Fibroblast of skin of abdomen (primary cell): Measurements from ENCODE around the gene ADGRG3.
"Not testable (repeated sequence)": the region's sequence is repeated elsewhere in the genome, so short reads cannot be mapped to it uniquely, and the experiment has no call there.

Experiments
- DNase-seq: peaks from one replicate; pipeline ENCODE4 v3.0.0-alpha.2; 2013

Gene ADGRG3

GRCh38 chr16:57697896-57698537 lies 29.9 kb downstream of the ADGRG3 start:
- no peak for DNase-seq

GRCh38 chr16:57698812-57699405 lies 30.8 kb downstream of the ADGRG3 start:
- DNase-seq, result no peak

- DNase-seq, result no peak
Observed at GRCh38 chr16:57699481-57699880, 31.4 kb downstream of the ADGRG3 start.

GRCh38 chr16:57699899-57700298 lies 31.8 kb downstream of the ADGRG3 start:
- DNase-seq, result no peak

- DNase-seq, result no peak
Observed at GRCh38 chr16:57700781-57701551, 32.9 kb downstream of the ADGRG3 start.

- DNase-seq, result no peak
Observed at GRCh38 chr16:57701759-57702371, 33.8 kb downstream of the ADGRG3 start.

- DNase-seq, result no peak
Observed at GRCh38 chr16:57703416-57704010, 35.4 kb downstream of the ADGRG3 start.

GRCh38 chr16:57704011-57704904 lies 36.2 kb downstream of the ADGRG3 start:
- DNase-seq, result no peak

- DNase-seq, result no peak
Observed at GRCh38 chr16:57704905-57705852, 37.1 kb downstream of the ADGRG3 start.

- no peak for DNase-seq
Observed at GRCh38 chr16:57706717-57707116, 38.6 kb downstream of the ADGRG3 start.

GRCh38 chr16:57707331-57707730 lies 39.2 kb downstream of the ADGRG3 start:
- no peak for DNase-seq

GRCh38 chr16:57708168-57708567 lies 40.1 kb downstream of the ADGRG3 start:
- no peak for DNase-seq

- no peak for DNase-seq
Observed at GRCh38 chr16:57709663-57710062, 41.6 kb downstream of the ADGRG3 start.

- DNase-seq, result no peak
Observed at GRCh38 chr16:57711346-57711745, 43.2 kb downstream of the ADGRG3 start.

GRCh38 chr16:57711993-57712392 lies 43.9 kb downstream of the ADGRG3 start:
- no peak for DNase-seq

GRCh38 chr16:57712569-57712968 lies 44.5 kb downstream of the ADGRG3 start:
- DNase-seq, result not testable (repeated sequence)

- no peak for DNase-seq
Observed at GRCh38 chr16:57713596-57713995, 45.5 kb downstream of the ADGRG3 start.

GRCh38 chr16:57714047-57714446 lies 45.9 kb downstream of the ADGRG3 start:
- no peak for DNase-seq

GRCh38 chr16:57720142-57720575 lies 52.1 kb downstream of the ADGRG3 start:
- peak; percentile 33 for DNase-seq

GRCh38 chr16:57721356-57722209 lies 53.5 kb downstream of the ADGRG3 start:
- no peak for DNase-seq
